Activated CD8-positive, alpha-beta memory T cell treated with anti-CD3 and anti-CD28 coated beads, Interleukin-2, amount 50 U/mL, for 4 hours (primary cell): ENCODE measurements around the gene DRAM1.
"Not testable (repeated sequence)": the region's sequence is repeated elsewhere in the genome, so short reads cannot be mapped to it uniquely, and the experiment has no call there.

ENCODE experiments used
- DNase-seq: peaks from one replicate; pipeline ENCODE4 v3.0.0-alpha.2; 2020

Gene DRAM1

DNA sequence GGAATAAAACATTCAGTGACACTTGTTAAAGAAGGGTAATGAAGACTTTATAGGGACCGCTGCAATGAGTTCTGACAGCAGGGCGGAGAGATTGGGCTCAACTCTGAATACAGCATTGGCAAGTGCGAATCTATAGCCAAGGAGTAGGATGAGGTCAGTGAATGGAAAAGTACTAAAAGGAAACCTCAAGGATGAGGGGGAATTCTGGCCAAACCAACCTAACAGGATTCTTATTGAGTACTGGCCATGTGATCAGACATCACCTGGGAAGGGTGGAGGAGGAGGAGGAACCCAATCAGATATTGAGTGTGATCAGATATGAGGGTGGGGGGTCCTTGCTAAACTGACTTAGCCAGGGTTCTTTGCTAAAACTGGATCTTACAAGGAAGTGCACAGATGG lies 31.0 kb downstream of the DRAM1 start:
- no peak for DNase-seq

DNA sequence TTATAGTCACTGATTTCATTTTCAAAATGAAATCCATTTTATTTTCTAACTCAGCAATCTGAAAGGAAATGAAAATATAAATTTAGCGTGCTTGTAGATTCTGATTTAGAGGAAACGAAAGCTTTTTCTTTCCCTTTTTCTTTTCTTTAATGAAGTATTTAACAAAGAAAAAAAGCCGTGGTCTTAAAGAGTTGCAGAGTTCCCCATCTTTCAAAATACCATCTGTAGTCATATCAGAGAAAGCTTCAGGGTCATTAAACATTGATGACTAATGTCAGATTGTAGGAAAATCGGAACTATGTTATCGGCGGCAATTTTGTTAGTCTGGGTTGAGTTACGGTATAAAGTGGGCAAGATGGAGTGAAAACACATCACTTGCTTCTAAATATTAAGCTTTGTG lies 32.3 kb downstream of the DRAM1 start:
- no peak for DNase-seq

DNA sequence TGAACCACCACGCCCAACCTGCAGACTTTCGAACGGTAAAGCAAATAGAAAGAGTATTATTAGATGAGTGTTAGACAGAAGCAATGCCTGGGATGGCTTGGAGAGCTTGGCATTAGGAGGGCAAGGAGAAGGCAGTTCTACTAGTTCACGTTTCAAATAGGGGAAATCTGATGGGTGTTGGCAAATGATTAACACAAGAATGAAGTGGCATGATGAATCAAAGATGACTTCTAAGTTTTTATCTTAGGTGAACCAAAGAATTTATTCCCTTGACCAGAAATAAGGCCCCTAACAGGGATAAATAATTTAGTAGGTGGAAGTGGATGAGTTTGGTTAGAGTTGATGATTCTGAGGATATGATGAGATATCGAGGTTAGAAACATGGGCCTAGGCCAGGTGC lies 38.5 kb downstream of the DRAM1 start:
- DNase-seq: no peak

DNA sequence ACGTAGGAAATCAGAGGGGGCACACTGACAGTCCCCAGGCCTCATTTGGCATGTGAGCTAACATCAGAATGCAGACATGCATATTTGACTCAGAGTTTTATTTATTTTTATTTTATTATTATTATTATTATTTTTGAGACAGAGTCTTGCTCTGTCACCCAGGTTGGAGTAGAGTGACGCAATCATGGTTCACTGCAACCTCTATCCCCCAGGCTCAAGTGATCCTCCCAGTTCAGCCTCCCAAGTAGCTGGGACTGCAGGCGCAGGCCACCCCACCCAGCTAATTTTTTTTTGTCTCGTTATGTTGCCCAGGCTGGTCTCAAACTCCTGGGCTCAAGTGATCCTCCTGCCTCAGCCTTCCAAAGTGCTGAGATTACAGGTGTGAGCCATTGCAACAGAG lies 41.4 kb downstream of the DRAM1 start:
- DNase-seq: not testable (repeated sequence)

DNA sequence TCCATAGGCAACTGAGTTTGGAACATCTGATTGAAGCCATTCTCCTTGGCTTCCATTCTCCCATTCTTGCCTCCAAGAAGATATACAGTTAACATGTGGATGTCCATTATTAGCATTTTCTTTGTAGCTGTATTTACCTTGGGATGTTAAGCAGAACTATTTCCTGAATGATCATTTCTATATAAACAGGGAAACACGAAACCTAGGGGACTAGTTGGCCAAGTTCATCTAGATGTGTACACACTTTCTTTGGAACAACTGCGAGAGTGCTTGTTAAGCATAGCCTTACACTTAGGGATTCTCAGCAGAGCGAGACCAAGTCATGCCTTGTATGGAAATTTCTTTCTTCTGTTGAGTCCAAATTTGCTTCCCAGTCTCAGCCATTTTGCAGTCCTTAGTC lies 42.1 kb downstream of the DRAM1 start:
- DNase-seq: no peak

DNA sequence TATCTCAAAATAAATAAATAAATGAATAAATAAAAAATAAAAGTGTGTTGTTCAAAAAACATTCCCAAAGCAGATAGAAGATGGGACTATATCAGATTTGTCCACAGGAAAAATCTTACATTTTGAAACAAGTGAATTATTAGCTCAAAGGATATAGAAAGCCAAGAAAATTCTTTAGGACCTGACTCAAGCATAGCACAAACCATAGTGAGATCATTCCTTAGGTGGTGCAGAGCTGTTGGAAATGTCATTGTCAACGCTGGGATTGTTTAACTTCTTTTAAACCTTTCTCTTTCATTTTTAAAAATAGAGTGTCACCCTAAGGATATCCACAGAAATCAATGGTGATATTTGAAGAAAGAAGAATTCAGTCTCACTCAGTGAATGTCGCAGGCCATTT lies 43.5 kb downstream of the DRAM1 start:
- no peak for DNase-seq

DNA sequence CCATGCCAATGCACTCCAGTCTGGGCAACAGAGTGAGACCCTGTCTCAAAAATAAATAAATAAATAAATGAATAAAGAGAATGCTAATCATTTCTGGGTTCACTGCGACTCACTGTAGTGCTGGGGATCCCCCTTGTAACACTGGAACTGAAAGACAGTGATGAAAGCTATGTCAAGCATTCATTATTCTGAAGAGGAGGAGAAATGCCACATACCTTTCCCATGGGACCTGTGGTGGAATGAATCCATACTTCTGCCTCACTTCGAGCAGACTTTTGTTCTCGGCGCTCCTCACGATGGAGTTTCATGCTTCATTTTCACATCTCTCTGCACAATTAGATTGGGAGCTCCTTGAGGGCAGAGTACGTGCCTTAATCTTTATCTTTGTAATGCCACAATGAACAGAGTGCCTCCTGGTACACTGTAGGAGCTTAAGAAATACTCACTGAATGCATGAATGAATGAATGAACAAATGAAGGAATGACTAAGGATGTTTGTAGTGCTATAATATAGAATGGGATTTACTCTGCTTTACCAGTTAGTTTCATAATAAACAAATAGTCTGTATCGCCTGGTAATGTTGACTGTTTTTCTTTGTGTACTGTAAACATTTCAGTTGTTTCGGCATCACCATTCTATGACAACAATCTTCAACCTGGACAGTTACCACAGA lies 45.8 kb downstream of the DRAM1 start:
- no peak for DNase-seq

DNA sequence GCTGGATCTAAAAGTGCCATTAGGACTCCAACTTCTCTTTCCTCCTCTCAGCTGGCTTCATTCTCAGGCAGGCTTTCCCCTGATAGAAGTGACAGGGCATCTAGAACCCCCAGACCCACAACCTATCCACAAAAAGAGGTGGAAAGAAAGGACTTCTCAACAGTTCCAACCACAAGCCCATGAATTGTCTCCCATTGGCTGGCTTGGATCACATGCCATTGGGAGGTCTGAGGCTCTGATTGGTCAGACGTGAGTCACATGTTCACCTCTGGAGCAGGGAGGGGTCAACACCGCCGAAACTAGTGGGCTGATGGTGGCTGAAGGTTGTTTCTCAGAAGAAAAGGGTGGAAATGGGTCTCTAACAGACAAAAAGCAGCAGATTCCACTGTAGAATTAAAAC lies 47.2 kb downstream of the DRAM1 start:
- no peak for DNase-seq

DNA sequence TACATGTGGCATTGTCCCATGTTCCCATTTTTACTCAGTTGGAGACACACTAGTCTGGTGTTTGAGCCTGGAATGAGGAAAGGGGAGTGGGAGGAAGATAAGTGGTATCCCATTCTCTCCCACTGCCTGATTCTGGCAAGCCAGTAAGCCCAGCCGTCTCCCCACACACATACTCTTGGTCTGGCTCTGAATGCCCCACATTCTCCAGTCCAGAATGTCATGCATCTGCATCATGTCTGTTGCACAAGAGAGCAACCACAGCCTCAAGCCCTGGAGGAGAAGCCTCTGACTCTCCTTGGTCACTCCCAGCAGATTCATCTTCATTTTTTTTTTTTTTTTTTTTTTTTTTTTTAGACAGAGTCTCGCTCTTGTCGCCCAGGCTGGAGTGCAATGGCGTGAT lies 48.0 kb downstream of the DRAM1 start:
- no peak for DNase-seq

DNA sequence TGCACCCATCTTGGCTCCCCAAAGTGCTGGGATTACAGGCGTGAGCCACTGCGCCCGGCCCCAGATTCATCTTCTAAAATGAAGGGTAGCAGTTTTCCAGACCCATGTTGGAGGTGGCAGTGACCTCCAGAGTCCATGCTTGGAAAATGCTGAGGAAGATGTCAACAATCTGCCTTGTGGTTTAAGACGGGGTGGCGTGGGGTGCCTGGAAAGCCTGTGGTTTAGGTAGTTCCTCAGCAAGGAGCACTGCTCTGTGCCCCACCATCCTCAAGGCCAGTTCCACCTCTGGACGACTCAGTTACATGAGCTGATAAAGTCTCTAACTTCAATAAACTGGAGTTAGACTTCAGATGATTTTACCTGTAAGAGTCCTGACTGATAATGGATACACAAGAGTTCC lies 48.6 kb downstream of the DRAM1 start:
- no peak for DNase-seq

DNA sequence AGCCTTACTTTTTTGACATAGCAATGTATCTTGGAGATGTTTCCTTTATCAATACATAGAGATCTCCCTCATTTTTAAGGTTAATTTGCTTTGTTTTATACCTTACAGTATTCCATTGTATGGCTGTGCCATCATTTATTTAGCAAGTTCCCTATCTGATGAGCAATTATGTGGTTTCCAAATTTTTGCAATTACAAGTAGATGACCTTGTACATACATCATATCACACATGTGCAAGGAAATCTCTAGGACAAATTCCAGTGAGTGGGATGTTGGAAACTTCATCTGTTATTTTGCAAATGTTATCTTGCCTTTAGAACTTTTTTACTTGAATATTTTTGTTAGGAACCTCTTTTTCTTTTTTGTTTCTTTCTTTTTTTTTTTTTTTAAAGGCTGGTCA lies 49.7 kb downstream of the DRAM1 start:
- no peak for DNase-seq

DNA sequence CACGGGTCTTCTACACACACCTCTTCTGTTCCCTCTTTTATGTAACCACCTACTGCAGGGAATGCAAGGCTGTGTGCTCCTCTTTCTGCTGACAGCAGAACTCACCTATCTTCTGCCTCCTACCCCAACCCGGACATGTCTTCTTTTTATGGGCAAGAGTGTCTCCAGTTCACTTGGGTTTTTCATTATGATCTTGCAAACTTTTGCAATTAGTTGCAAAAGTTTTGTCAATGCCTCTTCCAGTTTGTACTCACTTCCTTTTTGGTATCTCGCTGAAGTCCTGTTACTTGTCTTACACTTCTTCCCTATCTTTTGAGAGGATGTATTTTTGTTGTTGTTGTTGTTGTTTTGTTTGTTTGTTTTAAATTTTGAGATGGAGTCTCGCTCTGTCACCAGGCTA lies 50.6 kb downstream of the DRAM1 start:
- DNase-seq: no peak

DNA sequence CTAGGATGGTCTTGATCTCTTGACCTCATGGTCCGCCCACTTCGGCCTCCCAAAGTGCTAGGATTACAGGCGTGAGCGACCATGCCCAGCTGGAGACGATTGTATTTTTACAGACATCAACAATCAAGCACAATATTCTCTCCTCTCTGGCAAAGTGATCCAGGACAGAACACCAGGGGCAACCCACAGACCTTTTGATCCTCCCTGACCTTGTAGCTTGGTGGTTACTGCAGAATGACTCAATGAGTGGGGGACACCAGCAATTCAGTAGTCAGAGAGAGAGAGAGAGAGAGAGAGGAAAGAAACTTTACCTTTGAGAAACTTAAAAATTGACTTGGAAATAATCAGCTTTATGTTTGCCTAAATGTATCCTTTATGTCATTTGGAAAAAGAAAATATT lies 51.2 kb downstream of the DRAM1 start:
- DNase-seq: no peak

DNA sequence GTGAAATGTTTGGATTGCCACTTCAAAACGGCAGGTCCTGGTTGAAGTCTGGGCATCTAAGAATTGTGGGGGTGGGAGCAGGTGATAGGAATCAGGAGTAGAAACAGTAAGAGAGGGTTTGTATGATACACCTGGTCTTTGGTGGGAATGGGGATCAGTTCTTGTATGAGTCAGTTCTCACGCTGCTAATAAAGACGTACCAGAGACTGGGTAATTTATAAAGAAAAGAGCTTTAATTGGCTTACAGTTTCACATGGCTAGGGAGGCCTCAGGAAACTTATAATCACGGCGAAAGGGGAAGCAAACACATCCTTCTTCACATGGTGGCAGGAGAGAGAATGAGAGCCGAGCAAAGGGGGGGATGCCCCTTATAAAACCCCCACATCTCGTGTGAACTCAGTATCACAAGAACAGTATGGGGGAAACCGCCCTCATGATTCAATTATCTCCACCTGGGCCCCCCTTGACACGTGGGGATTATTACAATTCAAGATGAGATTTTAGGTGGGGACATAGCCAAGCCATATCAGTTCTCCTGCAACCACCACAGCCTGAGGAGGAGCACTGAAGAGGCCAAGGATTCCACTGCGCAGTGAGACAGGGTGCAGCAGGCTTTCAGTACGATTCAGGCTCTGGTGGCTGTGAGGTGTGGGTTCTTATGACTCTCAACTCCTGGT lies 52.1 kb downstream of the DRAM1 start:
- no peak for DNase-seq

DNA sequence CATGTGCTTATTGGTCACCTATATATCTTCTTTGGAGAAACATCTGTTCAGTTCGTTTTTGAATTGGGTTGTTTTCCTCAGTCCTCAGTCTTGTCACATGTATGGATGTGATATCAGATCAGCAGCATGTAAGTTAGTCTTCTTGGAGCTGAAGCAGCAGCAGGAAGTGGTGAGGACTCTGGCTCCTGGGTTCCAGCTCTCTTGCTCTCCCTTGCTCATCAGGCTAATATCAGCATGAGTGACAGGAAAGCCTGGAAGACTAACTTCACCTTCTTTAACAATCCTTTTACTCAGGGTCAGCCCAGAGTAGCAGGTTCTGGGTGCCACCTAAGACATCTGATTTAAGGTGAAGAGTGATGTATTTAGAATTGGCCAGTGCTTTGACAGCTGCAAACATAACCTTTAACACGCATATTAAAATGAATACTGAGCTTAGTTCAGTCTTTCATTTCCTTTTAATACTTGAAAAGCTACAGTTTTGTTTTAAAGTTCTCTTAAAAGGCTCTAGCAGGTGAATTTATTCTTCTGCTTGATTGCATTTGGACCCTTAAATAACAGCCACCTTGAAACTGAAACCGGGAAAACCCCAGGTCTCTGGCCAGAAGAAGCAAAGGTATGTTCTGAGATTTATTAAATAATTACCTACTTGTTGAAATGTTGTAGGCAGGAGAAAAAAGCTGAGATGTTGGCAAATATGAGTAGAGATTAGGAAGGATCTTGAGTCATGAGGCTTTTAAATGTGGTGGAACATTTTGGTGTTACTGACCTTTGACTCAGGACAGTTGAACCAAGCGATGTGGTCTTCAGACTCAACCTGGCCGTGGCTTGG lies 54.3 kb downstream of the DRAM1 start:
- no peak for DNase-seq

DNA sequence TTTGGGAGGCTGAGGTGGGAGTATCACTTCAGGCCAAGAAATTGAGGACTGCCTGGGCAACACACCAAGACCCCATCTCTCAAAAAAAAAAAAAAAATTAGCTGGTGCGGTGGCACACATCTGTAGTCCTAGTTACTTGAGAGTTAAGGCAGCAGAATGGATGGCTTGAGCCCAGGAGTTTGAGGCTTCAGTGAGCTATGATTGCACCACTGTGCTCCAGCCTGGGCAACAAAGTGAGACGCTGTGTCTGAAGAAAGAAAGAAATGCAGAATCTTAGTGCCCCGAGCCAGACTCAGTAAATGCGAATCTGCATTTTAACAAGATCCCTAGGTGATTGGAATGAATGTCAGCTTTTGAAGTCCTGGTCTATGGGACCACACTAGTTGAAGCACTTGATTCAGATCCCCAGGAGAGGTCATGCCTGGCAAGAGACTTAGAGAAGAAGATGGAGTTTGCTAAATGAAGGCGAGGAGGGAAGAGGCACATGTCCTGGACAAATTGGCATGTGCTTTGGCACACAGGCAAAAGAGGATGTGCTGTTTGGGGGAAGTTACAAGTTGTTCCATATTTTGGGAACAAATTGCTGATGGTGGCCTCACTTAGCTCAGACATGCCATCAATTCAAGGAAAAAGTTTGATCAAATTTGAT lies 56.6 kb downstream of the DRAM1 start:
- no peak for DNase-seq

DNA sequence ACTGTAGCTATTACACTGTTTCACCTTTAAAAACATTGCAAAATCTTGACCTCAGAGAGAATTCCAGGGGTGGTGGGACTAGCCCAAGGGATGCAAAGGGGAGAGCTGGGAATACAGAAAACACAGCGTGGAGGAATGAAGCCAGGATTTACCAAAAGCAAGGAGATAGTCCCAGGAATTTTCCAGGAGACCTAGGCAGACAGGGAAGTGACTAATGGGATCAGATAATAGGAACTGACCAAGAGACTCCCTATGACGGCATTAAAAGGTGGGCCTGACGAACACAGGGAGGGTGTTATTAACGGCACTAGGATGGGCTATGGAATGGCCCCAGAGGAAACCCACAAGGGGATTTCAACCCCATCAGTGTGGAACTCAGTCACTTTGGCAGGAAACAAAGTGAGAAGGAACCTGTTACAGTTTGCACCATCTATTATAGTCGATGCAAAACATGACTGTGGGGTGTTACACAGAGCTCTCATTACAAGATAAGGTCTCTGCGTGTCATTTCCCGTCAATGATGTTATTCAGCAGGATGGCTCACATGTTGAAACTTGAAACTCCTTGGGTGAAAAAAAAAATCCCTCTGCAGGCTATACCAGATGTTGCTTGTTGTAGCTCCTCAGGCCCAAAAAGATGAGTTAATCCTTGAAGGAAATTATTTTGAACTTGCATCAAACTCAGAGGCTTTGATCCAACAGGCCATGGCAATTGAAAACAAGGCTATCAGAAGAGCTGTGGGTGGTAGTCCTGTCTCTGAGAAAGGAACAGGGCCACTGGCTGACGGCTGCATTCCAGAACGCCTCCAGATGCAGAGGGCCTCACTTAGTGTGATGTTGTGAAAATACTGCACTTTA lies 58.7 kb downstream of the DRAM1 start:
- DNase-seq: no peak

DNA sequence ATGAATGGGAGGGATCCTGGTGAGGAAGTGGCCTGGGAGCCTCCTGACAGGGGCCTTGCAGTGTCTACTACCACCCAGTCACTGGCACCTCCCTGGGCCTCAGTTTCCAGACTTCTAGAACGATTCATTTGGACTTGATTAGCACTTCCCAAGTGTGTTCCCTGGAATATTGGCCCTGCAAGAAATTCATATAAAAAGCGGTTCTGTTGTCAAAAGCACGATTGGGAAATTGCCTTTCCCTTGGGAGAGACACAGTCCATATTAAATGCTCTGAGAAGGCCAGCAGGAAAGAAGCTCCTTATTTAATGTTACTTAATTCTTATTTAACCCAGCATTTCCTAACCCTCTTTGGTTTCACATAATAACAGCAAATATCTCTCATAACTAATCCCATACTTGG lies 61.9 kb downstream of the DRAM1 start:
- no peak for DNase-seq

DNA sequence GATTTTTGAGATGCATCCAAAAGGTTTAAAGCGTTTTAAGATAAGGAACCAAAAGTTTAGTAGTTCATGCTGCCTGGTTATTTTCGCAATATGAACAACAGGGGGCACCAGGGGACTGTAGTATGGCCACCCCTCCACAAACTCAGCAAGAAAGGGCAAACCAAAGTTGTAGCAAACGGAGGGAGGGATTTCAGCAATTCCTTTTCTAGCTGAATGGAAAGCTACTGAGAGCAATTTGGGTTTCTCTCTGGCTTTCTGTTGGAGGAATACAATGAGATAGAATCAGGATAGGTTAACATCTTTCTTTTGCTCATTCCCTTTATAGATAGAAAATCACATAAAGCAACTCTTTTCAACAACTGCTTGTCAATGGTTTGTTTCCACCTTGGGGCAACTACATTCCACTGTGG lies 62.5 kb downstream of the DRAM1 start:
- peak; percentile 34 for DNase-seq

DNA sequence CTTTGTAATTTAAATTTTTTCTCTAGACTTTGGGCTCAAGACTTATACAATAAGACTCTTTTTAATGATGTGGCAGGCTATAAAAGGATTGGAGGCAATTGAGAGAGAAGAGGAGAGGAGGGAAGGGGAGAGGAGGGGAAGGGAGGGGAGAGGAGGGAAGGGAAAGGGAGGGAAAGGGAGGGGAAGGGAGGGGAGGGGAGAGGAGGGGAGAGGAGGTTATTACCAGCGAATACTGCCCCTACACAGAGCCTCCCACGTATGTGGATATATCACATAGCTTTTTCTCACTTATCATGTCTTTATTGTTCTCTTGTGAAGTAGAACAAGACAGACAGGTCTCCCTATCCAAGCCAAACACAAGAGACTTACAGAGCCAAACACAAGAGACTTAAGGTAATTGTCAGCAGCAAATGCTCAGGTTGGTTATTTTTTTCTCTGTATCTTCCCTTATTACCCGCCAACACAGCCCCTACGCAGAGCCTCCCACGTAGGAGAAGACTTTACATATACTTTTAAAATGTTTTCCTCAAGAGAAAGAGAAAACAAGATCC lies 63.1 kb downstream of the DRAM1 start:
- DNase-seq: no peak

DNA sequence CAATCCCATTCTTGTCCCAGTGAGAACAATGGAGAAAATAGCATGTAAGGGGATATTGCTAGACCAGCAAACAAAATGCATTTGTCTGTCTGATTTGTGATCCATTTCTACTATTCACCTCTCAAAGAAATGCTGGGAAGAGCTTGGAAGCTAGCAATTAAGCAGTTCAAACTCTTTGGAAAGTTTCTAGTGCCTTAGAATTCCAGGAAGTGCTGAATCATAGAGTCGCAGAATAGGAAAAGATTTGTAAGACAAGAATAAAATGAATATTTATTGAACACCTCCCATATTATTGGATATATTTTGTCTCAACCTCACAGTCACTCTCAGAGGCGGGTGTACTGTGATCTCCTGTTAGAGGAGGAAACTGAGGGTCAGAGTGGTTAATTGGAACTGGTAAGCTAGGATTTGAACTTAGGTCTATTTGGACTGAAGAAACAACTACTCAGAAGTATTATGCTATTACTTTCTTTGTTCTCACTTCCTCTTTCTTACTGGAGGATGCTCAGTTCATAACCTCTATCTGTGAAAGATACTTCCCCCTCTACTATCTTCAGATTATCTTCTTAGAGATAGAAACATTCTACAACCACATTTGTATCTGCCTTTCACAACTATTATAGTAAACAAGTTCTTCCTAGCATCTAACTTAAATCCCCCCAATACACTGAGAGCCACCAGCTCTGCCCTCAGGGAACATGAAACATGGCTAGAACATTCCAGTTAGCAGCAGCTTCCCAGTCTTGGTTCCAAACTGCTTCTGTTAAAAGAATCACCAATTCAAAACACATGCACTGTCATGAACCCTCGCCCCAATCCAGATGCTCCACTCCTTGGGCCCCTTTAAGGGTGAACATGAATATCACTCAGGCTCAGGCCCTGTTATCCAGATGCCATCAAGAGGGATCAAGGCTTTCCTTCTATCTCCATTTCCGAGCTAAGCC lies 64.2 kb downstream of the DRAM1 start:
- no peak for DNase-seq
